ENCODE measurements around the gene ILK. TPM values are rescaled to one million over a fixed set of nuclear protein-coding genes. Genes with fewer than 3 reads are reported as not detected.
A peak's percentile ranks its signal among the peaks of the same experiment; 100 is the strongest.

Gene ILK
- total and polyA plus RNA-seq, 2 of the 13 experiments (the other 11 are each of a cell fraction or from before 2014, with no cell fraction given): 70.3 to 108 TPM

DNA sequence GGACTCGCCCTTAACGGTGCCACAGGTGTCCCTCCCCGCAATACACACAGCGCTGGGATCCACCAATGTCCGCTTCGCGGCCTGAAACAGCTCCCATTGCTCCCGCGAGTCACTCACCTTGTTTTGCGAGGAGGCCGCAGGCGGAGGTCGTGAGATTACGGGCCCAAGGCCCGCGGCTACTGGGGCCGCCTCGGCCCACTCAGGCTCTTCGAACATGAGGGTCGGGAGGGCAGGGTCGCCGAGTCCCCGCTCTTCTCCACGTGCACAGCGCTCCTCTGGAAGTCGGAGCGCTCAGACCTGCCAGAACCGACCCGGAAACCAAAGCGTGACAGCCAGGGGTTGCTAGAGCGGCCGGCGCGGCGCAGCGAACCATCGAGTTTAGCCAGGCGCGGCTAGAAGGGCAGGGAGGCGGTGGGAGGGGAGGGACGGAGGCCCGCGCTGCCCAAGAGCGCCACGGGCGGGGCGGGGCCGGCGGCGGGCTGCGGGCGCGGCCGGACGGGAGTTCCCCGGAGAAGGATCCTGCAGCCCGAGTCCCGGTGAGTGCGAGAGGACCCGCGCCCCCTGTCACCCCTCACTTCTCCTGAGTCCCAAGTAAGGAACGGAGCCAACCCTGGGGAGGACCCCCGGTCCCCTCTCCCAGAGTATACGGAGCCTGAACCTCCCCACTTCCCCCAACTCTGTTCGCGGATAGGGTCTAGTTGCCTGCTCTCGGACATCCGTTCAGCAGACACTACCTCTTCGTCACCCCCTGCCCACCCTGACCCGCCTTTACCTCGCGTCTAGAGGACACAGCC lies at the start of gene ILK, which contains the start of gene RRP8 (continued):
- no peak; the same call in 1 of the 2 replicates for TF ChIP-seq SMAD1 (CRISPR knock-in tag; IDR thresholded peaks at IDR 0.05; ENCODE audit: borderline replicate concordance, low read depth)
- TF ChIP-seq ZNF256 (CRISPR knock-in tag; conservative IDR thresholded peaks at IDR 0.05): no peak
- TF ChIP-seq ZNF513 (CRISPR knock-in tag; conservative IDR thresholded peaks at IDR 0.05): no peak
- TF ChIP-seq RAD51 (IDR thresholded peaks at IDR 0.05; ENCODE audit: borderline replicate concordance): no peak
- no peak for TF ChIP-seq ZNF367 (CRISPR knock-in tag; IDR thresholded peaks at IDR 0.05; ENCODE audit: borderline replicate concordance)
- TF ChIP-seq, protein P1, sequence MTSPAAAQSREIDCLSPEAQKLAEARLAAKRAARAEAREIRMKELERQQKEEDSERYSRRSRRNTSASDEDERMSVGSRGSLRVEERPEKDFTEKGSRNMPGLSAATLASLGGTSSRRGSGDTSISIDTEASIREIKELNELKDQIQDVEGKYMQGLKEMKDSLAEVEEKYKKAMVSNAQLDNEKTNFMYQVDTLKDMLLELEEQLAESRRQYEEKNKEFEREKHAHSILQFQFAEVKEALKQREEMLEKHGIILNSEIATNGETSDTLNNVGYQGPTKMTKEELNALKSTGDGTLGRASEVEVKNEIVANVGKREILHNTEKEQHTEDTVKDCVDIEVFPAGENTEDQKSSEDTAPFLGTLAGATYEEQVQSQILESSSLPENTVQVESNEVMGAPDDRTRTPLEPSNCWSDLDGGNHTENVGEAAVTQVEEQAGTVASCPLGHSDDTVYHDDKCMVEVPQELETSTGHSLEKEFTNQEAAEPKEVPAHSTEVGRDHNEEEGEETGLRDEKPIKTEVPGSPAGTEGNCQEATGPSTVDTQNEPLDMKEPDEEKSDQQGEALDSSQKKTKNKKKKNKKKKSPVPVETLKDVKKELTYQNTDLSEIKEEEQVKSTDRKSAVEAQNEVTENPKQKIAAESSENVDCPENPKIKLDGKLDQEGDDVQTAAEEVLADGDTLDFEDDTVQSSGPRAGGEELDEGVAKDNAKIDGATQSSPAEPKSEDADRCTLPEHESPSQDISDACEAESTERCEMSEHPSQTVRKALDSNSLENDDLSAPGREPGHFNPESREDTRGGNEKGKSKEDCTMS (CRISPR knock-in tag; conservative IDR thresholded peaks at IDR 0.05): no peak
- 0 out of 2 replicates have a peak, but pooled peaks have one; percentile 55 for TF ChIP-seq SAFB2 (CRISPR knock-in tag; IDR thresholded peaks at IDR 0.05; ENCODE audit: borderline replicate concordance, low read depth)
- TF ChIP-seq ZNF431 (CRISPR knock-in tag; IDR thresholded peaks at IDR 0.05; ENCODE audit: borderline replicate concordance, low read depth): peak; percentile 86; the same call in 1 of the 2 replicates
- TF ChIP-seq NR2C2 (CRISPR knock-in tag; IDR thresholded peaks at IDR 0.05; ENCODE audit: borderline replicate concordance): peak; percentile 96
- TF ChIP-seq ONECUT2 (CRISPR knock-in tag; IDR thresholded peaks at IDR 0.05): no peak
- TF ChIP-seq ZNF180 (CRISPR knock-in tag; IDR thresholded peaks at IDR 0.05; ENCODE audit: borderline replicate concordance, low read depth): no peak
- TF ChIP-seq, protein P2, sequence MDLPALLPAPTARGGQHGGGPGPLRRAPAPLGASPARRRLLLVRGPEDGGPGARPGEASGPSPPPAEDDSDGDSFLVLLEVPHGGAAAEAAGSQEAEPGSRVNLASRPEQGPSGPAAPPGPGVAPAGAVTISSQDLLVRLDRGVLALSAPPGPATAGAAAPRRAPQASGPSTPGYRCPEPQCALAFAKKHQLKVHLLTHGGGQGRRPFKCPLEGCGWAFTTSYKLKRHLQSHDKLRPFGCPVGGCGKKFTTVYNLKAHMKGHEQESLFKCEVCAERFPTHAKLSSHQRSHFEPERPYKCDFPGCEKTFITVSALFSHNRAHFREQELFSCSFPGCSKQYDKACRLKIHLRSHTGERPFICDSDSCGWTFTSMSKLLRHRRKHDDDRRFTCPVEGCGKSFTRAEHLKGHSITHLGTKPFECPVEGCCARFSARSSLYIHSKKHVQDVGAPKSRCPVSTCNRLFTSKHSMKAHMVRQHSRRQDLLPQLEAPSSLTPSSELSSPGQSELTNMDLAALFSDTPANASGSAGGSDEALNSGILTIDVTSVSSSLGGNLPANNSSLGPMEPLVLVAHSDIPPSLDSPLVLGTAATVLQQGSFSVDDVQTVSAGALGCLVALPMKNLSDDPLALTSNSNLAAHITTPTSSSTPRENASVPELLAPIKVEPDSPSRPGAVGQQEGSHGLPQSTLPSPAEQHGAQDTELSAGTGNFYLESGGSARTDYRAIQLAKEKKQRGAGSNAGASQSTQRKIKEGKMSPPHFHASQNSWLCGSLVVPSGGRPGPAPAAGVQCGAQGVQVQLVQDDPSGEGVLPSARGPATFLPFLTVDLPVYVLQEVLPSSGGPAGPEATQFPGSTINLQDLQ (CRISPR knock-in tag; IDR thresholded peaks at IDR 0.05): peak; percentile 64; the same call in 1 of the 2 replicates
- TF ChIP-seq AGO1 (IDR thresholded peaks at IDR 0.05; ENCODE audit: low read depth, low read length, poor library complexity, severe bottlenecking): no peak
- peak; percentile 77; the same call in 1 of the 2 replicates for TF ChIP-seq HIVEP1 (CRISPR knock-in tag; IDR thresholded peaks at IDR 0.05)
- no peak for TF ChIP-seq STAT5B (CRISPR knock-in tag; IDR thresholded peaks at IDR 0.05)
- TF ChIP-seq RXRA (CRISPR knock-in tag; IDR thresholded peaks at IDR 0.05): peak; percentile 70
- no peak for TF ChIP-seq ZNF275 (CRISPR knock-in tag; IDR thresholded peaks at IDR 0.05; ENCODE audit: borderline replicate concordance)
